DMS53 treated with DMSO at 0.1 percent for 48 hours (cell line): ENCODE measurements around the gene CAPZB.
"Not testable (repeated sequence)": the region's sequence is repeated elsewhere in the genome, so short reads cannot be mapped to it uniquely, and the experiment has no call there.

ENCODE experiments used
- DNase-seq: peaks from one replicate; lab custom pipeline; 2025; ENCODE audit not compliant: unreplicated experiment; lab: John Stamatoyannopoulos, UW

Gene CAPZB

DNA sequence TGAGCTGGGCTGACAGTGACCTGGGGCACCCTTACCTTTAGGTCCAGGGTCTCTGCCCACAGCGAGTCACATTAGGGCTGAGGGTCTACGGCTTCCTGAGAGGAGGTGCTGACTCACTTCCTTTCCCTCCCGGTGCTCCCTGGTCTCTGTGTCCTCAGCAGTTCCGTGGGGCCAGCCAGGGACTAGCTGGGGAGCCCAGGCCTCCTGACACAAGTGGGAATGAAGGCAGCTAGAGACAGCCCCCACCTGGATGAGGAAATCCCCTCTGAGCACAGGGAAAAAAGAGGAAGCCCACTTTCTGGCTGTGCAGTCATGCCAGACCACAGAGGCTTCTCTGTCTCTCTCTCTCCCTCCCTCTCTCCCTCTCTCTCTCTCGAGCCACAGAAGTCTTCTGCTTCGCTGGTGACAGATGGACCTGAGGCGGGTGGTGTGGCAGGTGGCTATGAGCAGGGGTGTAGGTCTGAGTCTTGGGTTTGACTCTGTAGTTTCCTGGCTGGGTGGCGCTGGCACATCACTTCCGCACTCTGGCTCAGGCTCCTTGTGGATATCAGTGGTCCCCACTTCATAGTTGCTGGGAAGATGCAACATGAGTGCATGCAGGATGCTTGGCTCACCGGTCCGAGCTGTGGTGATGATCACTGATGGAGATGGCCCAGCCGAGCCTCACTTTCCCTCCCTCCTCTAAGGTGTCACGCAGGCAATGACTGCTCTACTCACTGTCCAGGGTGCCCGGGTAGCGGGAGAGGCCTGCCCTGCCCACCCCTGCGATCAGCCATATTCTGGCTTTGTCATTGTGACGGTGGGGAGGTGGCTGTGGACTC is 169.8 kb downstream of the CAPZB start:
- DNase-seq = no peak

DNA sequence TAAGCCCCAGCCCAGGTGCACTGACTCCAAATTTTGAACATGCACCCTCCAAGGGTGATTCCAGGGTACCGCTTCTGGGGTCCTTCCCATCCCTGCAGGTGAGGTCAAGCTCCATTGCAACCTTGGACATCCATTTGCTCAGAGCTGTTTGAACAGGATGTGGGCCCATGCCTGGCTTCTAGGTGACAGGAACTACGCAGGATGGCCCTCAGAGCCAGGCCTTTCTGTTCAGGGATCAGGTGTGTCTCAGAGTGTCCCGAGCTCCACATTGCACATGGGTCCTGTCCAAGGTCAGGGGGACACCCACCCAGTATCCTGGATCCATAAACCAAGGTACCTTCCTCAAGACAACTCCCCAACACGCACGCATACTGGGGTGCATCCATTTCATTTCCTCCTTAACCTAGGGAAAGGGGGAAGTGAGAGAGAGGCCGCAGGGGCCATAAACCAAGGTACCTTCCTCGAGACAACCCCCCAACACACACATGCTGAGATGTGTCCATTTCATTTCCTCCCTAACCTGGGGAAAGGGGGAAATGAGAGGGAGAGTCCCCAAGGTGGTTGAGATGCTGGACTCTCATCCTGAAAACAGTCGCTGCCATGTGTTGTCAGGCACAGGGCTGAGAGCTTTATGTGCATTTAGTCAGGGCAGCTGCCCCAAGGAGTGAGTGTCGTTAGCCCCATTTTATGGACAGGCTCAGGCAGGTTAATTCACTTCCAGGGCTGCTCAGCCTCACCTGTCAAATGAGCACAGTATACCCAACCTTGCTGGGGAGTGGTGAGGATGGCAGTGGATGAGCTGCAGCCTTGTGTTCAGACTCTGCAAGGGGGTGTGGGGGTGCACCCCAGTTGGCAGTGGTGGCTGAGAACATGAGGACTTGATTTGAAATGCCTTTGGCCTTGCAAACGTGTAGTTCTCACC is 171.1 kb downstream of the CAPZB start:
- no peak for DNase-seq

DNA sequence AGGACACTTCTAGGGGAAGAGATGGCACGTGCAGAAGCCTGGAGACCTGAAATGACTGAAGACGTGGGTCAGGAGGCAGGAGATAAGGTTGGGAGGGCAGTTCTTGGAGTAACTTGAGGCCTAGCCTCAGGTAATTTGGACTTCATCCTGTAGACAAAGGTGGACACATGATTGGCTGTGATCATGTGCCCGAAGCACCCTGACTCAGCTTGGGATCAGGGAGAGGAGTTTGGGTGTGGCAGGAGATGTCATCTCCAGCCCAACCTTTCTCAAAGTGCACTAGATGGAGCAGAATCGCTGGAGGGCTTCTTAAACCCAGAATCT is 171.7 kb downstream of the CAPZB start:
- no peak for DNase-seq

DNA sequence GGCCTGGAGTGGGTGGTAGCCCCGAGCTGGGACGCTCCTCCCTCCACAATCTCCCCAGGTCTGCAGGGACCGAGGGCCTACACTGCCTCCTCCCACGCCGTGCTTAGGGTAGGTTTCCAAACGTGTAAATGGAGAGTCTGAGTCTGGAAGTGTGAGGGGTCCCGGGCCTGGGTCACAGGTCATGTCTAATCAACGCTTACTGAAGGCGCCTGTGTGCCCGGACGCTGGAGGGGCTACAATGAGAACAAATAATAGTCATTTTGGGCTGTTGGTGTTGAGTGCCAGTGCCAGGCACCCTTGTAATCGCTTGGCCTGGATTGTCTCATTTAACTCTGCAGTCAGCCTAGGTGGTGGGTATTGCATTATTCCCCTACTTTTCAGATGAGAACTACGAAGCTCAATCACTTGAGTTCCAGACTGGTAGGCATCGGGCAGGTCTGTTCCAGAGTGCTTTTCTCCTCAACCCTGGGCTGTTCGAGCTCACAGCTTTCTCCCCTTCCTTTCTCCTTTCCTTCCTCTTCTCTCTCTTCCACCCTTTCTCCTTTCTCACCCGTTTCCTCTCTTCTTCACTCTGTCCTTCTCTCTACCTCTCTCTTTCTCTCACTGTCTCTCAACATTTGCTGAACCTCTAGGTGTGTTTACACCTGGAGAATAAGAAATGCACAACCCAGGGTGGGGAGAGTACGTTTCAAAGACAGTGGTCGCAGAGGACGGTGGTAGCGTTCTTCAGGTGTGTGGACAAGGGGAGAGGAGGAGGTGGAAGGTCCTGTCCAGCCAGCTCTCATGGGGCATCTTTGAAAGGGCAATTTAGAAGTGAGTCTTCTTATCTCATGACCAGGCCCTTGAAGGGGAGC is 172.3 kb downstream of the CAPZB start:
- no peak for DNase-seq

DNA sequence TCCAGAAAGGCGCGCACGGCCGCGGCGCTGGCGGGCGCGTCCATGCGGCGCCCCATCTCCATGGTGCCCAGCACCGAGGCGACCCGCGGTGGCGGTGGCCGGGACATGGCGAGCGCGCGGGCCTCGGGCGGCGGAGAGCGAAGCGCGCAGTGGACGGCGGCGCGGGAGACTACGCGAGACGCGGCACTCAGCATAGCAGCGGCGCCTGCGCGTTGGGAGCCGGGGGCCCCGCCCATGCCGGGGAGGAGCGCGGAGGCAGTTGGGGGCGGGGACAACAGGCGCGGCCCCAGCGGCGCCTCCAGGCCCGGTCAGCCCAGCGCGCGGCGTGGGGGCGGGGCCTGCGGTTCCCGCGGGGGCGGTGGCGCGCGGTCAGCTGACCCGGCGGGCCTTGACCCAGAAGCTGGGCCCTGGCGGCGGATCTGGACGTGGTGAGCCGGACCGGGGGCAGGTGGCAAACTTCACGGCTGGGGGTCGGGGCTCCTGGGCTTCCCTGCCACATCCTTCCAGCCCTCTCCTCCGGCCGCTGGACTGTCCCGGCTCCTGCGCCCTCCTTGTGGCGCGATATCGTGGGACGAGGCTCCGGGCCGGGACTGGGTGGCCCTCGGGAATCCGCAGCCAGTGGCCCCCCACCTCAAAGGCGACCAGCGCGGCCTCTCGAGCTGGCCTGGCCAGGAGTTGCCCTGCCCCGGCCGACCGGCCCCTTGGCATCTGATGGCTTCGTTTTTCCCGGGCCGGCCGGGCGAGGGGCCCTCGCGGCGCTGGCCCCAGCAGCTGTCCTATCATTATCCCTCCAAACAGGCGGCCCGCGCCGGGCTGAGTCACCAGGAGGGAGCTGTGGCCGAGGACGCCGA is 173.2 kb downstream of the CAPZB start, which contains the start of the genes AKR7A2 and SLC66A1:
Gene AKR7A2, minus strand, starts transcription at position 214 of the 851 bp plus-strand sequence. Its CDS starts 20 bp downstream, at position 194.
Gene SLC66A1, plus strand, starts transcription at position 396 of the 851 bp plus-strand sequence. CDS start 5,352 bp downstream, outside the sequence.
- peak; percentile 90 for DNase-seq

DNA sequence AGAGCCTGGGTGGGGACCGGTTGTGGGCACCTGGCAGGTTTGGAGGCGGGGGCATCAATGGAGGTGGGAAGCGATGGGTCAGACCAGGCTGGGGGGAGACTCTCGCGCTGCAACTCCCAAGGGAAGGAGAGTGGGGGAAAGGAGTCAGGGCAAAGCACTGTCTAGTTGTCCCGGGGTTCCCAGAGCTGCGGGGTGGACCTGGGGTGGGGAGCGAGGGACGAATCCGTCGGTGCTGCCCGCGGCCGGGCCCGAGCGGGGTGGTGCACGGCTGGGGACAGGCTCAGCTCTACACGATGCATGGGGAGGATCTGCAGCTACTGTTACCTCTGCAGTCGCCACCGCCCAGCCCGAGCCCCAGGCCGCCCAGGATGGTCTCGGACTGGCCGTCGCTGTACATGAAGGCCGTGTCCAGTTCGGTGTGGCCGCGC is 173.8 kb downstream of the CAPZB start:
- no peak for DNase-seq

DNA sequence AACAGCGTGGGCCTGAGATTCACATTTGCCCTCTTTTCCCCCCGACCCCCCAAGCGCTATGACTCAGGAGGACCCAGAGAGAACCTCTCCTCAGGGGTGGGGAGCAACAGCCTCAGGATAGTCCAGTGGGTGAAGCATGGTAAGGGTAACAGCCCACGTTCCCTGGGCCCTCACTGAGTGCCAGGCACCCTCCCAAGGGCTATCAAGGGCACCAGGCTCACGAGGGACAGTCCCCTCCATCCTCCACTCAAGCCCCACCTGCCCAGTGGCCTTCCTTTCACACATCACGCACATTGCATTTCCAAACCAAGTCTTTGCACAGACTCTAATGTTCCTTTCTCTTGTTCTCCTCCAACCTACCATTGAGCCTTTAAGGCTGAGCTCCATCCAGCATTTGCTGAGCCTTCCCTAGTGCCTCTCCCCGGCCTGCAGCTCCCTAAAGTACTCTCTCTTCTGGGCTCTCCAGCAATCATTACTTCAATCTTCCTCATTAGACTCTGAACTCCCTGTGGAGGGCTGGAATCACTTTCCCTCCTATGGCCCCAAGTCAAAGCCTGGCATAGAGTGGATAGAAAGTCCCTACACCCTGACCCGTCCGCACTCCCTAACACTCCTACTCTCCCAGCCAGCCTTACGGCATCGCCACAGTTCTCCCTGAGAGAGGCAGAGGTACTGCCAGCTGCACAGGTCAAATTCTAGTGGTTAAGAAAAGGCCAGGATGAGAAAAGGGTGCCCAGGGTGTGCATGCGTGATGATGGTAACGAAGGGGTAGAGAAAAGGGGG is 174.4 kb downstream of the CAPZB start:
- no peak for DNase-seq

DNA sequence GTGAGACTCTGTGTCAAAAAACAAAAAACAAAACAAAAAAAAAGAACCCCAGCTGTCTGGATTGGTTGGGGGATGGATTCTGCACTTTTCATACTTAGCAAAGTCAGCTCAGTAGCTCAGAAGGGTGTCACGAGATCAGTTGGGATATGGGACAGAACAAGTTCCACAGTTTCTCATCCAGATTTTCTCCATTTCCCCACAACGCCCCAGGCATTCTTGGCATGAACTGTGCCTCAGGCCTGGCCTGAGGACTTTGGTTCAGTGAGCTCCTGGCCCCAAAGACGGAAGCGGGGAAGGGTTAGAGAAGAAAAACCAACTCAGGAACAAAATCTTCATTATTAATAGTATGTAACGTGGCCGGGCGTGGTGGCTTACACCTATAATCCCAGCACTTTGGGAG is 175.3 kb downstream of the CAPZB start:
- DNase-seq = no peak

DNA sequence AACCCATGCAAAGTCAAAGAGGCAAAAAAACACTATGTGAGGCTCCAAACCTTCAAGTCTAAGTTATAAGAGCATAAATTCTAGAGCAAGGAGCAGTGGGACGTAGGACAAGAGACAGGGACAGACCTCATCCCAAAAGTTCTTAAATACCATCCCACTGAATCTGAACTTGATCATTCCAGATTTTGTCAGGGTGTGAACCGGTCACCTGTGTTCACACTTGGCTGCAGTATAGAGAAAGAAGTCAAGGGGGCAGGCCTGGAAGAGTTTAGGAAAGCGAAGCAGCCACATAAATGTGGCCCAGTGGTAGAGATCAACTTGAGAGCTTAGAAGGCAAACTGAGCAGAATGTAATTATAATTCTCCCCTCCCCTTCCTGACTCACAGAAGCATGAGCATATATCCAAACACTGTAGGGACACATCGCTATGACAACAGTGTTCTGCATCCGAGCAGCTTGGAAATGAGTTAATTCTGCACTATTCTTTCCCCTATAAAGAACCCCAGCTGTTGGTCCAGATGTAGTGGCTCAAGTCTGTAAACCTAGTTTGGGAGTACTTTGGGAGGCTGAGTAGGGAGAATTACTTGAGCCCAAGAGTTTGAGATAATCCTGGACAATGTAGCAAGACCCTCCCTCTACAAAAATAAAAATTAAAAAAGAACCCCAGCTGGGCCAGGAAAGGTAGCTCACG is 176.1 kb downstream of the CAPZB start:
- no peak for DNase-seq

DNA sequence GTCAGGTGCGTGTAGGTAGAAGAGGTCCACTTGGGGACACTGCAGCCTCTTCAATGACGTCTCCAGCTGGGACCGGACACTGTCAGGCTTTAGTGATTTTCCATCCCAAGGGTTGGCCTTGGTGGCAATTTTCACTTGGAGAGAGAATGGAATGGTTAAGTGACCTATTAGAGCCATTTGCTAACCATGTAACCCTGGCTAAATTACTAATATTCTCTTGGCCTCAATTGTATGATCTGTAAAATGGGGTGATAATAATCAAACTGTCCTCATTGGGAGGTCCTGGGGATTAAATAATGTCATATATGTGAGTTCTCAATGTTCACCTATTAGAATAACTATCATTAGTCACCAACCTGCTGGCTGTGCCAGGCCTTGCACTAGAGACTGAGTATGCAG is 176.8 kb downstream of the CAPZB start:
- DNase-seq = no peak

DNA sequence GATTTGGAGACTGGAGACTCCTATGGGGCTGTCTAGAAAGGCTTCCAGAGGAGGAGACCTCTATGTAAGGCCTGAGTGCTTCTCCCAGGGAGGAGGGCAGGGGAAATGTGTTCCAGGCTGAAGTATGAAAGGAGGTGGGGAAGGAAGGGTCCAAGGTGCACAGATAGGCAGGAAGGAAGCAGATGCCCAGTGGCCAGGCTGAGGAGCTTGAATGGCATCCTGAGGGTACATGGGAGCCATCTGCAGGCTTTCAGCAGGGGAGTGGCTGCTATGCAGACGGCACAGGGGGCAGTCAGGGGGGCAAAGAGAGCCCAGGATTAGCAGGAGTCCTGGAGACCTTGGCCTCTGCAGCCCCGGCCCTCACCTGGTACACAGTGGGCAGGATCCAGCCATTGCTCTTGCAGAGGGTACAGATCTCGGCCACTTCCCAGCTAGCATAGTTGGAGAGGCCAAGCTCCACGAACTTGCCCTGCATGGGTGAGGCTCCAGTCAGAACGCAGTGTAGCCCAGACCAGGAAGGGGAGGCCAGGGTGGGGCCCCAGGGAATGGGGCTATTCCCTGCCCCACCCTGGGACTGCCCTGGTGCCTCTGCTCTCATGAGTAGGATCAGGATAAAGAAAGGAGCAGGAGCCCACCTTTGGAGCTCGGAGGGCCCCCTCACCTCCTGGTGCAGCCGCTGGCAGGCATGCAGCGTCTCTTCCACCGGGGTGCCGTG is 177.4 kb downstream of the CAPZB start:
- DNase-seq = no peak

DNA sequence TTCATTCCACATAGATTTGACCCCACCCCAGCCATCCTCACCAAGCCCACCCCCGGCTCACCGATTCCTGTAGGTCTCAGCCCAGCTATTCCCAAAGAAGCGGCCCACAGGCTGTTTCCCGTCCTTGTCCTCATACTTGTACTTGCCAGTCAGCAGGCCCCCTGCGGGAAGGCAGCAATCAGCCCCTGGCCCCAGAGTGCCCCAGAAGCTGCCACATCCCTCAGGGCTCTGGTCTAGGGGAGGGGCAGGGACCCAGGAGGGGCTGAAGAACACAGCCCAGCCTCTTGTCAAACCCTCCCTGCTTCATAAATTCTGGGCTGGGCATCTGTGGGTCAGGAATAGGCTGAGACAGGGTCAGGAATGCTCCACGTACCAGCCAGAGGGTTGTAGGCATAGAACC is 178.4 kb downstream of the CAPZB start:
- no peak for DNase-seq

DNA sequence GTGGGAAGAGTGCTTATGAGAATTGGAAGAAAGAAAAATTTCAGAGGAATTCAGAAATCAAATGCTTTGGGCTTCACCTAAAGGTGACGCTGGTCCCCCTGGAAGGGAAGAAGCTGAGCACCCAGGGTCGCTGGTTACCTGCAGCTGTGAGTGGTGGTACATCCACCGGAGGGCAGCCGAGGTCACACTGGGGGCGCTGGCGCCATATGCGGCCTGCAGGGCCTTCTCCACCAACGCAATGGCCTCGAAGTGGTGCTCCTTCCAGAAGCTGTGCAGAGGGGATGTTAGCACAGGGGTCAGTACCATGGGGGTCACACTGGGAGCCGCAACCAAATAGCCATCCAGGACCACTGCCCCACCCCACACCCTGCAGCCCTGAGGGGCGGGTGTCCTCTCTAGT is 179.5 kb downstream of the CAPZB start:
- DNase-seq = no peak

DNA sequence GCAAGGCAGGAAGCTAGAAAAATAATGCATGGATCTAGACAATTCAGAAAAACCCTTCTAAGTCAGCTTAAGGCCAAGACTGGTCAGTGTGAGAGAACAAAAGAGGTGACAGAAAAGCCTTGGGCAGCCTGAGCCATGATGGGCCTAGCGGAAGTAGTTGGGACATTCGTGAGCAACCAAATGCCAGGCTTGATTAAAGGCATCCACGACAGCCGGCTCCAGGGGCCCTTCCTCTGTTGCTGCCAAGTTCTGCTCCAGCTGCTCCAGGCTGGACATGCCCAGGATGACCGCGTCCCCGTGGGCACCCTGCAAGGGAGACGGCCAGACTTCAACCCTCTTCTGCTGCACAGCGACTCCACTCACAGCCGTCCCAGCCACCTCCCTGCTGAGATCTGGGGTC is 181.3 kb downstream of the CAPZB start:
- not testable (repeated sequence) for DNase-seq

DNA sequence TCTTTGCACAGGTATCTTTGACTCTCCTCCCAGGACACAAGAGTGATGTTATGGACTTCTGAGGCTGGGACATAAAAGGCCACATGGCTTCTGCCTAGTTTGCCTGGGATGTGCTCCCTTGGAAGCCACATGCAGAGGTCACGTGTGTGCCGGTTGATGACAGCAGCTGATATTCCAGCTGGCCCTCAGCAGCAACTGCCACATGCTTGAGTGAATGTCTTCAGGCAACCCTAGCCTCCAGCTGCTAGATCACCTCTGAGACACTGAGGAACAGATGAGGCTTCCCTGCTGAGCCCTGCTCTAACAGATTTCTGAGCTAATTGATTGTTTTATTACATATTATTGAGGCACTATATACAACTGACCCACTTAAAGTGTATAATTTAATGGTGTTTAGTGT is 185.1 kb downstream of the CAPZB start:
- no peak for DNase-seq

DNA sequence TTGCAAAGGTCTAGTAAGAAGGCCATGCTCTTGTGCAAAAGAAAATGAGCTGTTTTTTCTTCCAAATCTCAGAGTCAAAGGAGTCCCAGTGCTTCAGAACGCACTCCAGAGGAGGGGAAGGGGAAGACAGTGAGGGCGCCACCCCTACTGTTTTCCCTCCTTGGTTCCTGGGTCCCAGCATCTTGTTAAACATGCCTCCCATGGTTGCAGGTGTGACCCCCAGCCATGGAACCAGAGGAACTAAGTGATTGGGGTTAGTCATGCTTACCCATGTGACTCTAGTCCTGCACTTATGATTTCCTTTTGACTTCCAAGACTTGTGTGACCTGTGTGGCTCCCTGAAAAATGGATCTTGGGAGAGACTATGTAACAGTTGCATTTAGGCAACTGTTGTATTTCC is 190.7 kb downstream of the CAPZB start:
- no peak for DNase-seq

DNA sequence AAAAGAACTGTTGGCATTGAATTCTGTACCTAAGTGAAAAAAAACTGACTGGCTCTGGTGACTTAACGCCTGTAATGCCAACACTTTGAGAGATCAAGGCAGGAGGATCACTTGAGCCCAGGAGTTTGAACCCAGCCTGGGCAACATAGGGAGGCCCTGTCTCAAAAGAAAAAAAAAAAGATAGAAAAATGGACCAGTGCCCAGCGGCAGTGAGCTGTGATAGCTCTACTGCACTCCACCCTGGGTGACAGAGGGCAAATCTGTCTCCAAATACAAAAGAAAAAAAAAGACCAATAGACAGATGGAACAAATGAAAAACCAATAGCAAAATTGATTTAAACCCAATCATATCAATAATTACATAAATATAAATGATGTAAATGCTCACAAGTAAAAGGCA is 196.1 kb downstream of the CAPZB start:
- DNase-seq = no peak
